Ectodermal cell (in vitro differentiated cells): Measurements from ENCODE around the gene UBA3.

Experiments used
- H3K27ac ChIP-seq: 2 replicates; pipeline ENCODE4 v1.7.0; 2013; ENCODE audit warnings: mild to moderate bottlenecking, low read depth, low read length; ENCODE audit not compliant: insufficient read depth, poor library complexity, severe bottlenecking
- H3K27me3 ChIP-seq: 2 replicates; pipeline ENCODE4 v1.7.0; 2013; ENCODE audit warnings: mild to moderate bottlenecking, low read length; ENCODE audit not compliant: insufficient read depth, control insufficient read depth, poor library complexity, severe bottlenecking
- H3K36me3 ChIP-seq: one replicate; pipeline ENCODE4 v1.7.0; 2013; ENCODE audit warnings: low read length; ENCODE audit not compliant: control insufficient read depth, insufficient read depth
- H3K4me1 ChIP-seq: one replicate; pipeline ENCODE4 v1.7.0; 2013; ENCODE audit warnings: low read length; ENCODE audit not compliant: control insufficient read depth, insufficient read depth
- H3K4me3 ChIP-seq: 2 replicates; pipeline ENCODE4 v1.7.0; 2013; ENCODE audit warnings: low read depth, low read length, control low read depth; ENCODE audit not compliant: insufficient read depth
- H3K9me3 ChIP-seq: 2 replicates; pipeline ENCODE4 v1.7.0; 2013; ENCODE audit warnings: mild to moderate bottlenecking, low read length, moderate library complexity; ENCODE audit not compliant: control insufficient read depth
- WGBS, 2 experiments: methylation state at CpG; one replicate each; pipeline ENCODE4 v1.1.7; 2013; ENCODE audit warnings: missing lambda C conversion rate in 2 of 2; 5-methylcytosine and 5-hydroxymethylcytosine counted together

UBA3 gene

GRCh38 chr3:69048990-69049389, 31.2 kb downstream of the UBA3 start:
- Histone ChIP-seq H3K27ac (no peak overlapping the region), H3K4me3 (no peak overlapping the region), H3K4me1 (peaks cover 5% of the 10 kb centered on the region), H3K9me3 (no peaks in the 10 kb centered on the region), H3K27me3 (no peaks in the 10 kb centered on the region), H3K36me3 (peaks cover 10% of the 10 kb centered on the region)
- 90 to 100% methylated on average over 2 of the region's 2 CpGs for WGBS, 2 experiments

DNA sequence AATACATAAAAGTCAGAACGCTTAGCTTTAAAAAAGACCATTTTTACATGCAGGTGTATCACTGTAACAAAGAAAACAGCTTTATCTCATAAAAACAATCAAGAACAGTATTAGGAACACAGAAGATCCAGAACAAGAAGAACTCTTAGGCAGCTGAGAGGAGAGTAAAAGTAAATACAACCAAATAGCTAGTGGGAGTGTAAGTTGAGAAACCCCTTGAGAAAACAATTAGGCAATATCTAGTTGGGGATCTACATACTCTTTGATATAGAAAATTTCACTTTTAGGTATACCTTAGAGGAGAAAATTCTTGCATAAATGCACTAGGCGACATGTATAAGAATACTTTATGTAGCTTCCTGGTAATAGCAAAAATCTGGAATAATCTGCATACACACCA, 35.6 kb downstream of the UBA3 start:
- H3K27me3 ChIP-seq: no peaks in the 10 kb centered on the region
- no peak overlapping the region for H3K27ac ChIP-seq
- WGBS, 2 experiments: 98% methylated on average over 2 of the region's 2 CpGs
- no peaks in the 10 kb centered on the region for H3K9me3 ChIP-seq
- no peak overlapping the region for H3K4me3 ChIP-seq
- no peaks in the 10 kb centered on the region for H3K4me1 ChIP-seq
- H3K36me3 ChIP-seq: peaks cover 29% of the 10 kb centered on the region

- no peak overlapping the region for H3K27ac ChIP-seq
- 94 to 96% methylated on average over 7 of the region's 7 CpGs for WGBS, 2 experiments
- no peaks in the 10 kb centered on the region for H3K9me3 ChIP-seq
- H3K4me3 ChIP-seq: no peak overlapping the region
- H3K4me1 ChIP-seq: no peaks in the 10 kb centered on the region
- H3K27me3 ChIP-seq: no peaks in the 10 kb centered on the region
- peaks cover 19% of the 10 kb centered on the region for H3K36me3 ChIP-seq
Measured at GRCh38 chr3:69033470-69033869, 46.7 kb downstream of the UBA3 start.

- Histone ChIP-seq H3K36me3 (peaks cover 15% of the 10 kb centered on the region), H3K4me1 (no peaks in the 10 kb centered on the region), H3K9me3 (no peaks in the 10 kb centered on the region), H3K27me3 (no peaks in the 10 kb centered on the region), H3K27ac (no peak overlapping the region), H3K4me3 (no peak overlapping the region)
- 93 to 94% methylated on average over 9 of the region's 9 CpGs for WGBS, 2 experiments
Measured at GRCh38 chr3:69032737-69033136, 47.4 kb downstream of the UBA3 start.

- Histone ChIP-seq H3K4me1 (no peaks in the 10 kb centered on the region), H3K36me3 (peaks cover 14% of the 10 kb centered on the region)
Measured at GRCh38 chr3:69032142-69032541, 48.0 kb downstream of the UBA3 start.

DNA sequence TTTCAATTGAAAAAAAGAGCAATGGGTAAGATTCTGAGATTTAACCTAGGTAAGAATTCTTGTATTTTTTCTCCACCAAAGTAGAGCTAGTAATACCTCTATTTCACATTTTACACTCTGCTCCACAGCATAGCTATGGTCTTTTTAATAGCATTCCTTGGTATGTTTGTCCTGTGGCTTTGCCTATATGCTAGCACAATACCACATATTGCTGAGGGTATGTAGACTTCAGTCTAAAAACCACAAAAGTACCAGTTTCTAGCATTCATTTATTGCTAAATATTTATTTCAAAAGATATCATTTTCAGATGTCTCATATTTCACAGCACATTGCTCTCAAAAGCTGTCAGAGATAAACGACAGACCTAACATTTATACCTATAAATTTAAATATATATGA, 48.5 kb downstream of the UBA3 start:
- Histone ChIP-seq H3K27ac (no peak overlapping the region), H3K36me3 (peaks cover 14% of the 10 kb centered on the region), H3K9me3 (no peaks in the 10 kb centered on the region), H3K27me3 (no peaks in the 10 kb centered on the region), H3K4me3 (no peak overlapping the region), H3K4me1 (no peaks in the 10 kb centered on the region)
- whole genome bisulfite sequencing, 2 experiments: no CpG with 5 or more reads among the region's 1 CpG

More at GRCh38 chr3:69032142-69032541, 48.0 kb downstream of the UBA3 start:
- H3K4me3 ChIP-seq: no peak overlapping the region
- WGBS, 2 experiments: 90 to 100% methylated on average over 1 to 2 of the region's 2 CpGs
- H3K9me3 ChIP-seq: no peaks in the 10 kb centered on the region
- no peaks in the 10 kb centered on the region for H3K27me3 ChIP-seq
- no peak overlapping the region for H3K27ac ChIP-seq

DNA sequence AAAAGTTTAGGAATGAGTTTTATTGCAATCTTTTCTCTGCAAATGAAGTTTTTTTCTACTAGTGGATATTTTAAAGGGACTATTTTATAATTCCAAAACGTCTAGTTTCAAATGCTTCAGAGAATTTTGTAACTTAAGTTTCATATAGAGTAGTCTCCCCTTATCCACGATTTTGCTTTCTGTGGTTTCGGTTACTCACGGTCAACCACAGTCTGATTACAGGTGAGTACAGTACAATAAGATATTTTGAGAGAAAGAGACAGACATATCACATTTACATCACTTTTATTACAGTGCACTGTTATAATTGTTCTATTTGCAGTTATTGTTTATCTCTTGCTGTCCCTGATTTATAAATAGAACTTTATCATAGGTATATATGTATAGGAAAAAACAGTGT, 59.3 kb downstream of the UBA3 start:
- H3K4me3 ChIP-seq: no peak overlapping the region
- peaks cover 3% of the 10 kb centered on the region for H3K36me3 ChIP-seq
- H3K4me1 ChIP-seq: no peaks in the 10 kb centered on the region
- no peak overlapping the region for H3K27ac ChIP-seq
- no peaks in the 10 kb centered on the region for H3K27me3 ChIP-seq
- H3K9me3 ChIP-seq: no peaks in the 10 kb centered on the region
- 78 to 80% methylated on average over 1 to 3 of the region's 4 CpGs for WGBS, 2 experiments

- Histone ChIP-seq H3K27ac (no peak overlapping the region), H3K9me3 (no peaks in the 10 kb centered on the region), H3K4me3 (no peak overlapping the region), H3K4me1 (no peaks in the 10 kb centered on the region), H3K27me3 (no peaks in the 10 kb centered on the region), H3K36me3 (peaks cover 3% of the 10 kb centered on the region)
- 79 to 83% methylated on average over 1 to 2 of the region's 2 CpGs for WGBS, 2 experiments
Measured at GRCh38 chr3:69020424-69020823, 59.7 kb downstream of the UBA3 start.

DNA sequence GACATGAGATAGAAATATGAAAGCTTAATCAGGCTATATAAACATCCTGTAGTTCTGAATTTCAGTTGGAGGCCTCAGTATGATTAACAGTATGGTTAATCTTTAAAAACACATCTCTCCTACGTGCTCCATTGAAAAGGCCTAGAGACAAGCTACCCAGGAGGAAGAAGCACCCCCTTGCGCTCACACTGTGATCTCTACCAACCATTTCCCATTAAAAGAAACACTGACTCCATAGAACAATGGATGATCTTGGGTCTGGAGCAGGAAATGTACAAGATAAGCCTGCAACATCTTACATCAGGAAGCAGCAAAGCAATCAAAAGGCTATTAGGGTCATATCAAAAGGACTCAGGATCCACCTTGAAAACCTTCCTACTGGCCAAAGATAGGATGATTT, 63.3 kb downstream of the UBA3 start:
- no peaks in the 10 kb centered on the region for H3K36me3 ChIP-seq
- peaks cover 34% of the 10 kb centered on the region for H3K27me3 ChIP-seq
- H3K4me1 ChIP-seq: no peaks in the 10 kb centered on the region
- WGBS, 2 experiments: 78 to 82% methylated on average over 2 of the region's 2 CpGs
- no peaks in the 10 kb centered on the region for H3K9me3 ChIP-seq
- no peak overlapping the region for H3K27ac ChIP-seq
- H3K4me3 ChIP-seq: no peak overlapping the region

DNA sequence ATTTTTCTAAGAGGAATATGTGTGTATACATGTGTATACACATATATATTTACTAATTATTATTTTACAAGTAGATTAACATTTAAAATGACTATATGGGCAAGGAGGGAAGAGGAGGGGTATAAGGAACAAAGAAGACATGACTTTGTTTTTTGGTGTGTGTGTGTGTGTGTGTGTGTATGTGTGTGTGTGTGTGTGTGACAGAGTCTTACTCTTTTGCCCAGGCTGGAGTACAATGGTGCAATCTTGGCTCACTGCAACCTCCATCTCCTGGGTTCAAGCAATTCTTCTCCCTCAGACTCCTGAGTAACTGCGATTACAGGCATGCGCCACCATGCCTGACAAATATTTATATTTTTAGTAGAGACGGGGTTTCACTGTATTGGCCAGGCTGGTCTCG, 64.1 kb downstream of the UBA3 start:
- no peak overlapping the region for H3K27ac ChIP-seq
- H3K27me3 ChIP-seq: peaks cover 39% of the 10 kb centered on the region
- H3K4me1 ChIP-seq: no peaks in the 10 kb centered on the region
- no peaks in the 10 kb centered on the region for H3K9me3 ChIP-seq
- no peaks in the 10 kb centered on the region for H3K36me3 ChIP-seq
- whole genome bisulfite sequencing, 2 experiments: 94 to 96% methylated on average over 4 of the region's 4 CpGs
- H3K4me3 ChIP-seq: no peak overlapping the region

DNA sequence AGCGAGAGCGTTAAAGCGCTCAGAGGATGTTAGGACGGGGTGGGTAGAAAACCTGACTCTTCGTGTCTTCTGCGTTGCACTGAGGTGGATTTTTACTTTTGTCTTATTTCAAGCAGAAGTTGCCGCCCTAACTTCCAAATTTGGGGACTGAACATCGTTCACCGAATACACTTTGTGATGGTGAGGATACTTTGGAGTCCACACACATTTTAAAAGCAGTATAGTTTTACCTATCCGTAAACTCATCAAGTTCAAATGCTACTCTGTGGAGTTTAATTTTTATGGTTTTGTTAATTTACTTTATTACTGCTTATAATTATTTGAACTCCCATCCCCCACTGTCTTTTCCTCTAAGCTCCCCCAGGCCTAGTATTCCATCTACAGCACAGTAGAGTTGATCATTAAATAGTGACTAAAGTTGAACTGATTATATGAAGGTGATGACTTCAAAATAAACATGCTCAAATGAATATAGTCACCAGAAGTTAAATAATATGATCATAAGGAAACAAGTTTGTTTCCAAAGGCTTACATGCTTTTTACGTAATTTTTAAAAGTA, 66.1 kb downstream of the UBA3 start:
- WGBS, 2 experiments: 18 to 26% methylated on average over 10 to 11 of the region's 11 CpGs
- Histone ChIP-seq H3K4me3 (peak overlapping the region; percentile 54), H3K9me3 (no peaks in the 10 kb centered on the region), H3K4me1 (peaks cover 9% of the 10 kb centered on the region), H3K27ac (no peak overlapping the region), H3K27me3 (peaks cover 39% of the 10 kb centered on the region), H3K36me3 (no peaks in the 10 kb centered on the region)
